Measurements from ENCODE around the gene RIPK3.
"Not testable (repeated sequence)": the region's sequence is repeated elsewhere in the genome, so short reads cannot be mapped to it uniquely, and the experiment has no call there.

The RIPK3 gene

GRCh38 chr14:24339284-24340151 is at the start of gene RIPK3:
RIPK3 (minus strand) TSS chr14:24339991; CDS start chr14:24339826, 165 bp downstream.
- in situ Hi-C loops (cut with MboI; ENCODE audit: low sequenced_read_pairs) = no loop called here

- in situ Hi-C loops (cut with MboI; ENCODE audit: low sequenced_read_pairs) = no loop called here
Measured at GRCh38 chr14:24389226-24389848, 49.5 kb upstream of the RIPK3 start.

GRCh38 chr14:24388474-24389179 is 48.8 kb upstream of the RIPK3 start:
- in situ Hi-C loops (cut with MboI; ENCODE audit: low sequenced_read_pairs) = no loop called here

DNA sequence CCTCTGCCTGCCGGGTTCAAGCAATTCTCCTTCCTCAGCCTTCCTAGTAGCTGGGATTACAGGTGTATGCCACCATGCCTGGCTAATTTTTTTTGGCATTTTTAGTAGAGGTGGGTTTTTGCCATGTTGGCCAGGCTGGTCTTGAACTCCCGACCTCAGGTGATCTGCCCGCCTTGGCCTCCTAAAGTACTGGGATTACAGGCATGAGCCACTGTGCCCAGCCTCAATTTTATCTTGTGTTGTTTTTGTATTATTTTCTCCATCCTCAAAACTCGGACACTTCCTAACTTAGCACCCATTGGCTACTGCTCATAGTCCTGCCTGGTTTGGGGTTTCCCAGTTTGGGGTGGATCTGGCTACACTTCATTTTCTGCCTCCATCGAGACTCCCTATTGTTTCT is 47.8 kb upstream of the RIPK3 start:
- in situ Hi-C loops (cut with MboI; ENCODE audit: low sequenced_read_pairs) = not testable (repeated sequence)

DNA sequence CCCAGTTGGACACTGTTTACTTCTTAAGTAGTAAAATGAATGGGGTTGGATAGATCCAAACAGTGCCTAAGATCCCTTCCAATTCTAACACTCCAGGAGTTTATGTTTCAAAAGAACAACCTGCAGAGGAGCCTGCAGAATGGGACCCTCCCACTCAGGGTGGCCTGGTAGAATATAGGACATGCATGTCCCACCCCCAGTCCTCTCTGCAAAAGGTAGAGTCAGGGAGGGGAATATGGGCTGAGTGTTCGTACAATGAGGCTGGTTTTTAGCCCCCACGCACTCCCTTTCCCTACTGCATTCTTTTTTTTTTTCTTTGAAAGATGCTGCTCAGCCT is 47.2 kb upstream of the RIPK3 start:
- in situ Hi-C loops (cut with MboI; ENCODE audit: low sequenced_read_pairs) = no loop called here

- in situ Hi-C loops (cut with MboI; ENCODE audit: low sequenced_read_pairs) = no loop called here
Measured at GRCh38 chr14:24385524-24385923, 45.7 kb upstream of the RIPK3 start.

- in situ Hi-C loops (cut with MboI; ENCODE audit: low sequenced_read_pairs) = no loop called here
Measured at GRCh38 chr14:24384169-24384568, 44.4 kb upstream of the RIPK3 start.

DNA sequence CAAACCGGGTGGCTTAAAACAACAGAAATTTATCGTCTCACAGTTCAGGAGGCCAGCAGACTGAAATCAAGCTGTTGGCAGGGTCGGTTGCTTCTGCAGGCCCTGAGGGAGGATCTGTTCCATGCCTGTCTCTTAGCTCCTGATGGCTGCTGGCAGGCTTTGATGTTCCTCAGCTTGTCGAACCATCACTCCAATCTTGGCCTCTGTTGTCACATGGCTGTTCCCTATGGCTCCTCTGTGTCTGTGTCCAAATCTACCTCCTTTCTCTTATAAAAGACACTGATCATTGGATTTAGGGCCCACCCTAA is 42.2 kb upstream of the RIPK3 start:
- in situ Hi-C loops (cut with MboI; ENCODE audit: low sequenced_read_pairs) = no loop called here

DNA sequence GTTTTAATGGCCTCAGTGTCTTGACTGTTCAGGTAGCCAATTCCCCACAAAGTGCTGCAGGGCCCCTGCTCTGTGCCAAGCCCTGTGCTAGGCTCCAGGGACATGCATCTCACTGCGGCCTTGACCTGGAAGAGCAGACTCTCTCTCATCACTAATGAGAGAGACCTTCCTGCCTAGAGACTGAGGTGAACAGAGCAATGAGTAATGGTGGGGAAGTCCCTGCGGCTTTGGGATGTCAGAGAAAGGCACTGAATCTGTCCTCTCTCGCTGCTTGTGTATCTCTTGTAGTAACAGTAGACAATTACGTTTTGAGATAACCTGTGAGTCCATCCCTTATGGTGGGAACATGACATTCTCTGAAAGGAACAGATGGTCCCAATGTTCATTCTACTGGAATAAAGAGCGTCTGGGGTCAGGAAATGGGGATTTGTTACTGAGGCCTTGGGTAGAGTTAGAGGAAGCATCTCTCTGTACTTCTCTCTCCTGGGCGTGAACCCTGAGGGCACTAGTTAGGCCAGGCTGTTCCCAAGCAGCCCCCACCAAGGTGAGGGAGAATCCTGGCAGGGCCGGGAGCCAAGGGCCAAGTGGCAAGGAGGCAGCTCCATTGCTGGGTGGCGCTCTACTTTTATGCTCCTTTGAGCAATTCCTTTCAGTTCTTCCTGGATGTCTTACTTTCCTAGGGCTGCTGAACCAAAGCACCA is 41.7 kb upstream of the RIPK3 start:
- in situ Hi-C loops (cut with MboI; ENCODE audit: low sequenced_read_pairs) = no loop called here

DNA sequence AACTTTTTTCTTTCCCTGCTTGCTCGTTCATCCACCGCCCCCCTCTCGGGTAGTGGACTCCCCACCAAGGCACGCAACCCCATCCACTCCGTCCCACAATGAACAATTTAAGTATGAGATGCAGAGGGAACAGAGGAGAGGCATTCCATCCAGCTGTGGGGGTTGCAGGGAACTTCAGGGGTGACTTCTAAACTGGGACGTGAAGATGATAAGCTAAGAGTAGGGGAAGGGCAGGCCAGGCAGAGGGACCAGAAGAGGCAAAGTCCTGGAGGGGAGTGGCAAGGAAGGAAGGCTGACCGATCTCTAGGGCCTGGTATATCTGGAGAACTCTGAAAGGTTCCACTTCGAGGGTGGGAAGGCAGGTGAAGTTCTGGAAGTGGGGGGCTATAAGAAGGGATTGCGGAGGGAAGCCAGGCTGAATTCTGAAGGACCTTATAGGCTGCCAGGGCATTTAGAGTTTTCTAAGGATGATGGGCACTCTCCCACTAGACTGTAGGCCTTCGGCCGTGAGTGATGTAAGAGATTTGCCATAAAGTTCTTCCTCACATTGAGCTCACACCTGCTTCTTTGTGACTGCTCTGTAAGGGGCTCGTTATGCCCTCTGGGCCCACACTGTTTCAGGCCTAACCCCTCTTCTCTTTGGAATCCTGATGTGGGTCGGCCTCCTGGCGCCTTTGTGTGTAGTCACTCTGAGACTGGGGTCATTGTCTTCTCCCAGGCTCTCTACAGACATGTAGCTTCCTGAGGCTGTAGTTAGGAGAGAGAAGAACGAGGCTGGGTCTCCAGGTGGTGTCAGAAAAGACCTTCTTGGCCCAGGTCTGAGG is 40.3 kb upstream of the RIPK3 start:
- in situ Hi-C loops (cut with MboI; ENCODE audit: low sequenced_read_pairs) = no loop called here

GRCh38 chr14:24378981-24379906 is 39.5 kb upstream of the RIPK3 start:
- in situ Hi-C loops (cut with MboI; ENCODE audit: low sequenced_read_pairs) = no loop called here

DNA sequence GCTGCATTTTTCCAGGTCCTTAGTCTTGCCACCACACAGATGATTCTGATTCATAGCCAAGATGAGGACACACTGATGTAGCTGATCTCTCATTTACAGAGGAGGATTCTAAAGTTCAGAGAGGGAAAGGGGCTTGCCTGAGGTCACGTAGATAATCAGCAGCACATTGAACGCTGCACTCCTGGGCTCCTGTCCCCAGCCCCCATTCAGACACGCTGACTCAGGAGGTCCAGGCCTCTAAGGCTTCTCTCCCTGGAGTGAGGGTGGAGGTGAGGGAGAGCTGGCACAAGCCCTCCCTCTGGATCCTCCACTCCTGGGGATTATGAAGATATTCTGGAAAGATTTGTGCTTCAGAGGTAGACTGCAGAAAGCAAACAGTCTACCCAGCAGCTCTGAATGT is 38.5 kb upstream of the RIPK3 start:
- in situ Hi-C loops (cut with MboI; ENCODE audit: low sequenced_read_pairs) = no loop called here

DNA sequence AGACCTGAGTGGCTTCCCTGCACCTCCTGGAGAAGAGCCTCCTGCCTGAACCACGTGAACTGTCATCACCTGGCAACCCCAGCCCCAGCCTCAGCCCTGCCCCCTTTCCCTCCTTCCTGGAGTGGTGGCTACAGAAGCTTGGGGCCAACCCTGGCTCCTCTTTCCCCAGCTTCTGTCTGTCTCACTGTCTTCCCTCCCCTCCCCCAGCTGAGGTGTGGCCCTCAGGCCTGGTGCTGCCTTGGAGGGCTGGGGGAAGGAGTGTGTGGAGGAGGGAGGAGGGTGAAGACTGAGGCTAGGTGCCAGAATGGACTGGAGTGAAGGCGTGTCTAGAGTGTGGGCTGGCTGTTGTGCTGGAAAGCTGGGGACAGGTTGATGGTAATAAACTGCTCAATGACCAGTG is 37.9 kb upstream of the RIPK3 start:
- in situ Hi-C loops (cut with MboI; ENCODE audit: low sequenced_read_pairs) = no loop called here

DNA sequence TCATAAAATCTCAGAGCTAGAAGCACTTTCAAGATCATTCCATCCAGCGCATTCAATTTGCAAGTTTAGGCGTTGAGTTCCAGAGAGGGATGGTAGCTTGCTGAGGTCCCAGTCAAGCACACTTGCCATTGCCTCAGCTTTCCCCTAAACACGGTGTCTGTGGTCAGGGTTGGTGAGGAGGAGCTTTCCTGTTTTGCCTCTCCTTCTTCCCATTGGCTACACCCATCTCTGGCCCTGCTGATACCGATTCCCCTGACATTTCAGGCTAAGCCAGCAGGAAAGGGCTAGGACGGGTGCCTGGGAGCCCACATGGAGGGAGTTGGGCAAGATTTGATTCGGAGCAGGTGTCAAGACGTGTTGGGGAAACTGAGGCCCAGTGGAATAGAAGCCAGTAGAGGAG is 37.3 kb upstream of the RIPK3 start:
- in situ Hi-C loops (cut with MboI; ENCODE audit: low sequenced_read_pairs) = no loop called here

DNA sequence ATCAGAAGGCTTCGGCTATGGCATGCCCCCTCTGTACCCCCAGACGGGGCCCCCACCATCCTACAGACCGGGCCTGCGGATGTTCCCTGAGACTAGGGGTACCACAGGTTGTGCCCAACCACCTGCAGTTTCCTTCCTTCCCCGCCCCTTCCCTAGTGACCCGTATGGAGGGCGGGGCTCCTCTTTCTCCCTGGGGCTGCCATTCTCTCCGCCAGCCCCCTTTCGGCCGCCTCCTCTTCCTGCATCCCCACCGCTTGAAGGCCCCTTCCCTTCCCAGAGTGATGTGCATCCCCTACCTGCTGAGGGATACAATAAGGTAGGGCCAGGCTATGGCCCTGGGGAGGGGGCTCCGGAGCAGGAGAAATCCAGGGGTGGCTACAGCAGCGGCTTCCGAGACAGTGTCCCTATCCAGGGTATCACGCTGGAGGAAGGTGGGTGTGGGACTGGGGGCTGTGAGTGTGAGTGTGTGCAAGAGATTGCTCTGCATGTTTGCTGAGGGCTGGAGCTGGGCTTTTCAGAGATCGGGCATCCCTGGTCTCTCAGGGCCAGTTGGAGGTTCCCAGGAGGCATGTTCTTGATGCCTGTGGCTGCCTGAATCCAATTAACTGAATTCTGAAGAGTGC is 36.8 kb upstream of the RIPK3 start:
- in situ Hi-C loops (cut with MboI; ENCODE audit: low sequenced_read_pairs) = no loop called here

GRCh38 chr14:24372701-24373416 is 33.1 kb upstream of the RIPK3 start:
- in situ Hi-C loops (cut with MboI; ENCODE audit: low sequenced_read_pairs) = no loop called here

DNA sequence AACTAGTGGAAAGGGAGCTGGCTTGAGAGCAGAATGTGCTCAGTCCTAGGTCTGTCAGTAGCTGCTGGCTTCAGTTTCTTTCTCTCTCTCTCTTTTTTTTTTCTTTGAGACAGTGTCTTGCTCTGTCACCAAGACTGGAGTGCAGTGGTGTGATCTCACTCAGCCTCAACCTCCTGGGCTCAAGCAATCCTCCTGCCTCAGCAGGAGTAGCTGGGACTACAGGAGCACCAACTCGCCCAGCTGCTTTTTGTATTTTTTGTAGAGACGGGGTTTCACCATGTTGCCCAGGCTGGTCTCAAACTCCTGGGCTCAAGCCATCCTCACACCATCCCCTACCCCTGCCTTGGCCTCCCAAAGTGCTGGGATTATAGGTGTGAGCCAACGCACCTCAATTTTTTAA is 31.8 kb upstream of the RIPK3 start:
- in situ Hi-C loops (cut with MboI; ENCODE audit: low sequenced_read_pairs) = not testable (repeated sequence)

DNA sequence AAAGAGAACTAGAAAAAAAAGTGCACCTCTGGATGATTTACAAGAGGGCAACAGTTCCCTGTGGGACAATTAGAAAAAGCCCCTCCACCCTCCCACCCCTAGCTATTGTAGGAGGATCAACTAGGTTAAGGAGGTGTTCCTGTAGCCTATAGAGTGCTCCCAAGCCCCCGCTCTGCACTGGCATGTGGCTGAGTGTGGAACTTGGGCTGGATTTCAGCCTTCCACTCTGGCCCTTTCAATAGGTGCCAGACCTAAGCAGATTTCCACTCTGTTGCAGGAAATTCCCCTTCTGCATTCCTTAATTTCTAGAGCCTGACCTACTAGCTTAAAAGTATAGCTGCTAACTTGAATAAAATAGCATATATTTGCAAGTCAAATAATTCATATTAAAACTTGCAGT is 31.0 kb upstream of the RIPK3 start:
- in situ Hi-C loops (cut with MboI; ENCODE audit: low sequenced_read_pairs) = no loop called here
